Stomach (tissue), 4 donors: ENCODE measurements around the gene MYO5C.

Experiments used
- POLR2A ChIP-seq, 4 donors: fragments of 450-650 bp; IDR thresholded peaks; one replicate each; pipeline ENCODE4 v1.6.1; 2016; ENCODE audit warnings: antibody characterized with exemption in 4 of 4, control low read depth in 2 of 4, mild to moderate bottlenecking in 1 of 4, moderate library complexity in 1 of 4
- TF ChIP-seq, protein P1 (sequence below), 7 experiments: fragments of 450-650 bp in 4 of 7; fragments of 200-600 bp in 3 of 7; sonication (generic) in 3 of 7; IDR thresholded peaks; one replicate each; pipeline ENCODE4 v1.5.1; 2016 to 2019; ENCODE audit warnings: antibody characterized with exemption in 7 of 7, control low read depth in 2 of 7, mild to moderate bottlenecking in 1 of 7

DNA sequence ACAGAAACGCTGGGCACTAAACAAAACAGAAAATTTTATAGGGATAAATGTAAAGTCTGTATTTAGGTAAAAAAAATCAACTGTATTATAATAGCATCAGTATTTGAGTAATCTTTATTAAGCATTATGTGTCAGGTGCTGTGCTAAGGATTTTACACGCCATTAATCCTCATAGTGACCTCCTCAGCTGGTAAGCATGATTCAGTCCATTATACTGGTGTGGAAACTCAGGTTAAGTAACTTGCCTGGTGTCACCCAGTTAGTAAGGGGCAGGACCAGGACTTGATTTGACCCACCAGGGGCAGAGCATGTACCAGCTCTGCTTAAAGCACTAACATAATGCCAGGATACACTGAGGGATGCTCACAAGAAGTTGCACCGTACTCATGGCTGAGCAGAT is 4.8 kb downstream of the MYO5C start:
- TF ChIP-seq, protein P1, sequence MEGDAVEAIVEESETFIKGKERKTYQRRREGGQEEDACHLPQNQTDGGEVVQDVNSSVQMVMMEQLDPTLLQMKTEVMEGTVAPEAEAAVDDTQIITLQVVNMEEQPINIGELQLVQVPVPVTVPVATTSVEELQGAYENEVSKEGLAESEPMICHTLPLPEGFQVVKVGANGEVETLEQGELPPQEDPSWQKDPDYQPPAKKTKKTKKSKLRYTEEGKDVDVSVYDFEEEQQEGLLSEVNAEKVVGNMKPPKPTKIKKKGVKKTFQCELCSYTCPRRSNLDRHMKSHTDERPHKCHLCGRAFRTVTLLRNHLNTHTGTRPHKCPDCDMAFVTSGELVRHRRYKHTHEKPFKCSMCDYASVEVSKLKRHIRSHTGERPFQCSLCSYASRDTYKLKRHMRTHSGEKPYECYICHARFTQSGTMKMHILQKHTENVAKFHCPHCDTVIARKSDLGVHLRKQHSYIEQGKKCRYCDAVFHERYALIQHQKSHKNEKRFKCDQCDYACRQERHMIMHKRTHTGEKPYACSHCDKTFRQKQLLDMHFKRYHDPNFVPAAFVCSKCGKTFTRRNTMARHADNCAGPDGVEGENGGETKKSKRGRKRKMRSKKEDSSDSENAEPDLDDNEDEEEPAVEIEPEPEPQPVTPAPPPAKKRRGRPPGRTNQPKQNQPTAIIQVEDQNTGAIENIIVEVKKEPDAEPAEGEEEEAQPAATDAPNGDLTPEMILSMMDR (IDR thresholded peaks at IDR 0.05), result no peak
- TF ChIP-seq POLR2A (IDR thresholded peaks at IDR 0.05), result no peak
